ENCODE results near the gene NCKAP1.

Gene NCKAP1

DNA sequence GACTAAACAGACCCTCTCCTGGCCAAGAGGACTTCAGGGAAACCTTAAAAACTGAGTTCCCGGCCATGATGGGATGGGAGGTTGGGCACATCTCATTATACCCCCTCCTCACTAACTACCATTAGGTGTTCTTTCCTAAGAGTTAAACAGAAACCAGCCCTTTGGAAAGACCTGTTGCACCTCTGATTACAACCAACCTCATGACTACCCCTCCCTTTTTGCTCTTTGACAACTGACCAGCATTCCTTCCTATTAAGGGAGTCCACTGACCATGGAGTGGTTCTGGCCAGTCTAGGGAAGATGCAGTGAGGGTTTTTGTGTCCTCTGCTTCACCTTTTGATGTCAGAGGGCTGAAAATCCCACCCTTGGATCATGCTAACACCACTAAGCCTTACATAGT is 127.3 kb downstream of the NCKAP1 start:
- Histone ChIP-seq H3F3A (ENCODE audit: low read depth) (no peaks in the 10 kb centered on the region; the same call in 1 of the 2 replicates), H2AFZ (ENCODE audit: low read length) (no peak overlapping the region), H3K9me2 (replicated peaks; ENCODE audit: low read depth, low read length) (no peaks in the 10 kb centered on the region), H3K36me3 (ENCODE audit: insufficient read depth, low read length) (no peaks in the 10 kb centered on the region), H3K4me2 (ENCODE audit: low read depth, low read length, poor library complexity, severe bottlenecking) (no peak overlapping the region), H3K9ac (ENCODE audit: low read depth, low read length, poor library complexity, severe bottlenecking) (no peak overlapping the region), H4K20me1 (ENCODE audit: insufficient read depth, low read length, poor library complexity, severe bottlenecking) (no peaks in the 10 kb centered on the region), H3K9me3 (ENCODE audit: insufficient read depth, low read depth, low read length) (no peaks in the 10 kb centered on the region), H3K4me3 (ENCODE audit: low read length, poor library complexity, severe bottlenecking) (no peak overlapping the region), H3K27me3 (ENCODE audit: insufficient read depth, low read length, poor library complexity, severe bottlenecking) (no peaks in the 10 kb centered on the region), H3K4me1 (ENCODE audit: insufficient read depth, low read length, poor library complexity, severe bottlenecking) (peaks cover 15% of the 10 kb centered on the region), H3K79me2 (ENCODE audit: insufficient read depth, low read length) (no peaks in the 10 kb centered on the region)
- TF ChIP-seq EZH2phosphoT487 (IDR thresholded peaks at IDR 0.05; ENCODE audit: borderline replicate concordance) (no peak), CTCF (conservative IDR thresholded peaks at IDR 0.05; ENCODE audit: low read length) (no peak)

GRCh38 chr2:182907081-182907830 is 131.0 kb downstream of the NCKAP1 start:
- no peaks in the 10 kb centered on the region for H4K20me1 ChIP-seq (ENCODE audit: insufficient read depth, low read length, poor library complexity, severe bottlenecking)
- H3K4me2 ChIP-seq (ENCODE audit: low read depth, low read length, poor library complexity, severe bottlenecking): peak overlapping the region; percentile 67
- H3K4me3 ChIP-seq (ENCODE audit: low read length, poor library complexity, severe bottlenecking): no peak overlapping the region
- no peaks in the 10 kb centered on the region for H3K27me3 ChIP-seq (ENCODE audit: insufficient read depth, low read length, poor library complexity, severe bottlenecking)
- no peaks in the 10 kb centered on the region for H3K9me3 ChIP-seq (ENCODE audit: insufficient read depth, low read depth, low read length)
- no peaks in the 10 kb centered on the region; the same call in 1 of the 2 replicates for H3F3A ChIP-seq (ENCODE audit: low read depth)
- H3K9ac ChIP-seq (ENCODE audit: low read depth, low read length, poor library complexity, severe bottlenecking): no peak overlapping the region
- H3K79me2 ChIP-seq (ENCODE audit: insufficient read depth, low read length): no peaks in the 10 kb centered on the region
- TF ChIP-seq CTCF (conservative IDR thresholded peaks at IDR 0.05; ENCODE audit: low read length): no peak
- no peak for TF ChIP-seq EZH2phosphoT487 (IDR thresholded peaks at IDR 0.05; ENCODE audit: borderline replicate concordance)
- H3K9me2 ChIP-seq (replicated peaks; ENCODE audit: low read depth, low read length): no peaks in the 10 kb centered on the region
- H3K4me1 ChIP-seq (ENCODE audit: insufficient read depth, low read length, poor library complexity, severe bottlenecking): peaks cover 25% of the 10 kb centered on the region
- H3K36me3 ChIP-seq (ENCODE audit: insufficient read depth, low read length): no peaks in the 10 kb centered on the region
- peak overlapping the region; percentile 41; the same call in 1 of the 2 replicates for H2AFZ ChIP-seq (ENCODE audit: low read length)

DNA sequence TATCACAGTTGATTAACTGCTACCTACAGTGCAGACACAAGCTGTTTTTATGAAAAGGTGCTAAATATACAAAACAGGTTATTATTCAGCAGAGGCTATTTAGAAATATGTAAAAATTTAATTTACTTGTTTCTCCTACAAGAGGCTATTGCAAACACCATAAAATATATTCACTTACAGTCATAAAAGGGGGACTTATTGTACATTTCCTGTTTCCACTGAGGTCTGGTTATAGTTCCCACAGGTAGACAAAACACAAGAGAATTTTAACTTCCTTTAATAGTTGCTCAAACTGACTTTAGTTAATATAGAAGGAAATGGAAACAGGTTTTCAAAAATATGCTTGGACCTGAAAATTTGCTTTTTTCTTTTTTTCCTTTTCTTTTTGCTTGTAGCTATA is 131.8 kb downstream of the NCKAP1 start:
- H3K36me3 ChIP-seq (ENCODE audit: insufficient read depth, low read length): no peaks in the 10 kb centered on the region
- no peaks in the 10 kb centered on the region for H3K9me3 ChIP-seq (ENCODE audit: insufficient read depth, low read depth, low read length)
- peak overlapping the region; percentile 67 for H3K4me2 ChIP-seq (ENCODE audit: low read depth, low read length, poor library complexity, severe bottlenecking)
- no peaks in the 10 kb centered on the region for H3K27me3 ChIP-seq (ENCODE audit: insufficient read depth, low read length, poor library complexity, severe bottlenecking)
- H3K9me2 ChIP-seq (replicated peaks; ENCODE audit: low read depth, low read length): no peaks in the 10 kb centered on the region
- no peak overlapping the region for H2AFZ ChIP-seq (ENCODE audit: low read length)
- H3F3A ChIP-seq (ENCODE audit: low read depth): no peaks in the 10 kb centered on the region; the same call in 1 of the 2 replicates
- H3K79me2 ChIP-seq (ENCODE audit: insufficient read depth, low read length): no peaks in the 10 kb centered on the region
- H3K4me3 ChIP-seq (ENCODE audit: low read length, poor library complexity, severe bottlenecking): peak overlapping the region; percentile 38
- TF ChIP-seq EZH2phosphoT487 (IDR thresholded peaks at IDR 0.05; ENCODE audit: borderline replicate concordance) (no peak), CTCF (conservative IDR thresholded peaks at IDR 0.05; ENCODE audit: low read length) (no peak)
- peaks cover 25% of the 10 kb centered on the region for H3K4me1 ChIP-seq (ENCODE audit: insufficient read depth, low read length, poor library complexity, severe bottlenecking)
- no peaks in the 10 kb centered on the region for H4K20me1 ChIP-seq (ENCODE audit: insufficient read depth, low read length, poor library complexity, severe bottlenecking)
- H3K9ac ChIP-seq (ENCODE audit: low read depth, low read length, poor library complexity, severe bottlenecking): no peak overlapping the region

Data from Loucy (cell line).